Measurements from ENCODE around the gene ALKBH7.

Gene ALKBH7

DNA sequence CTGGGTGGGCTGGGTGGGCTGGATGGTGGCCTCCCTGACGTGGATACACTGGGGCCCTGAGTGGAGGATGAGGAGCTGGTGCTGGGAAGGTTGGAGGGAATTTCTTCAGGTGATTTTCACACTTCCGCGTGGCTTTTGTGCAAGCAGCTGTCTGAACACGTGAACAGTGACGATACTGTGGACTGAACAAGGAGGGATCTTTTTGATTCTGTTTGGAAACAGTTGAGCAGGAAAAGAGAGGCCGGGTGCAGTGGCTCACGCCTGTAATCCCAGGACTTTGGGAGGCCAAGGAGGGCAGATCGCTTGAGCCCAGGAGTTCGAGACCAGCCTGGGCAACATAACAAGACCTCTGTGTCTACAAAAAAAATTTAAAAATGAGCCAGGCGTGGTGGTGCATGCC, 29.5 kb downstream of the ALKBH7 start:
- no peak for DNase-seq

GRCh38 chr19:6402837-6403608, 30.4 kb downstream of the ALKBH7 start:
- DNase-seq, result peak; percentile 22

GRCh38 chr19:6406401-6406800, 33.8 kb downstream of the ALKBH7 start:
- no peak for DNase-seq

DNA sequence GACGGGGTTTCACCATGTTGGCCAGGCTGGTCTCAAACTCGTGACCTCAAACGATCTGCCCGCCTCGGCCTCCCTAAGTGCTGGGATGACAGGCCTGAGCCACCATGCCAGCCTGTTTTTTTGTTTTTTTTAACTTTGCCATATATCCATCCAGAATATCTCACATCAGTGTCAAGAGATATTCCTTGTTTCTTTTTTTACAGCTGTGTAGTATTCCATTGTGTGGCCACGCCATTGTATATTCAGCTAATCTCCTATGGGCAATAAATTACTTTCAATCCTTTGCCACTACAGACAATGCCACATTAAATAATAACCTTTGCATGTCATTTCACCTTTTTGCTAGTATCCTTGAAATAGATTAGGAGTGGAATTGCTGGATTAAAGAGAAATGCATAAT, 36.8 kb downstream of the ALKBH7 start:
- DNase-seq, result no peak

DNA sequence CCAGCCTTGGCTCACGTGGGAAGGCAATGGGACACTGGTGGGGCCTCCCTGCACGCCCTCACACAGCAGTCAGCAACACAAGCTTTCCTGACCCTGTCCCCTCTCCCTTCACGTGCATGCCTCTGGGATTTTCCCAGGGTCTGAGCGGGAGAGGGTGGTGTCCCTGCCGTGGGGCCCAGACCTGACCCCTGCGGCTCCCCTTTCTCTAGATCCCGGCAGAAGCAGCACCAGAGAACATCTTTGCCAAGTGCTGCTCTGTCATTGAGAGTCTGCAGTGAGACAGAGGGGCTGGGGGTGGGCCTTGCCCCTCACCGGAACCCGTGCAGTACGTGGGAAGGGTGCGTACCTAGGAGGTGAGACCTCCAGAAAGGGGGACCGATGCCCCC, 39.5 kb downstream of the ALKBH7 start:
- DNase-seq, result no peak

GRCh38 chr19:6412447-6413091, 40.0 kb downstream of the ALKBH7 start:
- DNase-seq, result peak; percentile 29

- no peak for DNase-seq
These were observed 40.7 kb downstream of the ALKBH7 start for GRCh38 chr19:6413291-6413690.

DNA sequence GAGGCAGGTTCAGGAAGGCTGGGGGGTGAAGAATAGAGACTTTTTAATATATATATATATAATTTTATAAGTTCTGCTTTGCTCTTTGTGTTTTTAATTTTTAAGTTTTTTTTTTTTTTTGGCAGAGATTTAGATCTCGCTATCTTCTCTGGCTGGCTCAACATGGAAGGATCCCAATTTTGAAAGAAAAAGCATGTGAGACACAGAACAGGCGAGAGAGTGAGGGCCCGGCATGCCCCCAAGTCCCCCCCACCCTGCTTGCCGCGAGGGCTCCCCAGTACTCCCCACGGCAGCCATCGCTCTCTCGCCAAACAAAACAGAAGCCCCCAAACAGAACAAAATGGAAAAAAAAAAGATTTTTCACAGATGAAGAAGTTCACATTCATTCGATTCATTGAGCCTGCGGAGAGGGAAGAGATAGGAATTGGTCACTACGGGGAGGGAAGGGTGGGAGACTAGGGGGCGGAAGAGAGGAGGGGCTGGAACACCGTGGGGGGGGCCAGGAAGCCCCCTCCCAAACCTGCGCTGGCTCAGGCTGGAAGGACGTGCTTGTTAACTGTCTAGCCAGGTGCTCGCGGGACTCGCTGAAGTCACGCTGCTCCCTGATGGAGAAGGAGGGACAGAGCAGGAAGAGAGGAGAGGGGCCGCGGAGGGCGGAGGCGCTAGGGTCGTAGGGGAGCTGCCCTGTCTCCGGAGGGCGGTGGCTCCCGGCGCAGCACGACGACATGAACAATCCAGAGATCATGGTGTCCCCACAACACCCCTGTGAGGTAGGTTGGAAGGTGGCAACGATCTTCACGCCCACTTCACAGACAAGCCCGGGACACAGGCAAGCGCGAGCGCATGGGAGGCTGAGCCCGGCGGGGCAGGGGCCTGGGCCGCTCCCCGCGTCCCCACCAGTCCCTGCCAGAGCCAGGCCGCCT, 41.4 kb downstream of the ALKBH7 start:
- no peak for DNase-seq

DNA sequence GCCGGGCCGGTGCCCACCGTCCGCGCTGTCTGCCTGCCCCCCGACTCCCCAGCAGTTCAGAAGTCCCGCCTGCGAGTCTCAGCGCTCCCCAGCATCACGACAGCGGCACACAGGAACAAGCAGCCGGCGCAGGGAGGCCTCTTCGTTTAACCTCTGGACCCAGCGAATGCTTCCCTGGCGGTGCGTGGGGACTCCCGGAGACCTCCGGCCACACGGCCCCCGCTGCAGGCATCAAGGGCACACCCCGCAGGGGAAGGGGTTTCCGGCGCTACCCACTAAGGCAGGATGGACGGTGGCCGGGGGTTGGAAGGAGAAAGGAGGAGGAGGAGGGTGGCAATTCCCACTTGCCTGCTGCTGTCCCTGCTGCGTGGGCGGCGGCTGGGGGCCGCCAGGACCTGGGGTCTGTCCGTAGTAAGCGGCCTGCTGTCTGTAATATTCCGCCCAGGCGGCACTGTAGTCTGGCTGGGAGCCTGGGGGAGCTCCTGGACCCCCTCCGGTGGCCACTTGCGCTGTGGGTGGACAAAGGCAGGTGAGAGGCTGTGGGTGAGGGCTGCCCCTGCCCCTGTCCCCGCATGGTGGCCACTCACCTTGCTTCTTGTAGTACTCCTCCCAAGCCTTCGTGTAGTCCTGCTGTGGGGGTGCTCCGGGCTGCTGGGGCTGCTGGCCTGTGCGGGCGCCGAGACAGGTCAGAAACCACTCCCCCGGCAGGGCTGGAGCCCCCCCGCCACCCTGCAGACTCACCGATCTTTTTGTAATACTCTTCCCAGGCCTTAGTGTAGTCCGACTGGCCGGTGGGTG, 42.4 kb downstream of the ALKBH7 start:
- DNase-seq, result no peak

DNA sequence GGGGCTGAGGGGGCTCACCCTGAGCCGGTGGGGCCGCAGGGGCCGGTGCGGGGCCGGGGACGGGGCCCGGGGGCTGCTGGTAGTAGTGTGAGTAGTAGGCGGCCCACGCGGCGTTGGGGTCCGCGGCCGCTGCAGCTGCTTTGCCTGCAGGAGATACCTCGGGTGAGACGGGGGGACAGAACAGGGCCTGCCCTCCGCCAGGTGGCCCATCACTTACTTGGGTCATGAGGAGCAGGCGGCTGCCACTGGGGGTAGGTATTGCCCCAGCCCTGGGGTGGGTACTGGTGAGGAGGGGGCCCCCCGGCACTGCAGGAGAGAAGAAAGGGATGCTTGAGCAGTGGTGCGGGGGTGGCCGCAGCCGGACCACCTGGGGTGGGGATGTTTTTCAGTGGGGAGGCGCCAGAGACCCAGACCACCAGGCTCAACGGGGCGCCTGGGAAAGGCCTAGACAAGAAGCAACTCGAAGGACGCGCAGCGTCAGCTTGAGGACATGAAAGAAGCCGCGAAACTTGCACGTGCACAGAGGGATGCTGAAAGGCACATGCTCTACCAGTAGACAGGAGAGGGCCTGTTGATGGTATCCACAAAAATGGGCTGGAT, 43.1 kb downstream of the ALKBH7 start:
- no peak for DNase-seq

DNA sequence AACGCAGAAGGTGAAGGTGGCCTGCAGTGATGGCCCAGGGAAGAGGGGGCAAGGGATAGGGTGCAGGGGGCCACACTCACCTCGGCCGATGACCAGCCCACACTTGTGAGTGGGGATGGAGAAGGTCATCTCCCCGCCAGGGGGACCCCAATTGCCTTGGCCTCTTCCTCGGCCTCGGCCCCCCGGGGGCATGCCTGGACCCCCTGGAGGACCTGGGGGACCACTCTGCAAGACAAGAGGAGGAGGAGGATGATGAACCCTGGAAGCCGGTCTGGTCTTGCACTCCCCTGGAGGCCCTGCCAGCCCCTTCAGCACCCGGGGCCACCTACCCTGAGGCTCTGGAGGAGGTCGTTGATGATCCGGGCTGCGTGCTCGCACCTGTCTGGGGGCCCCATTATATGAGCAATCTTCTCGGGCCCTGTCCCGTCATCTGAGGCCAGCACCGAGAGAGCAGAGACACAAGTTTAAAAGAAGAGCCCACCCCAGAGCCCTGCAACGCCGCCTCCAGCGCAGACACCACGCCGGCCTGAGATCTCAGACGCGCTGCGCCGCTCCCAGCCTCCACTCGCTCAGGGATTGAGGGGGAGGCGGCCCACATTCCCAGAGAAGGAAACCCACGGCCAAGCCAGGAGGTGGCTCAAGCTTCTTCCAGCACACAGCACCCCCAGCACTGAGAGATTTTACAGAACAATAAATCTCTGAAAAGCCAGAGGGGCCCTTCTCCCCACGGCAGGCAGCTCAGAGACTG, 44.2 kb downstream of the ALKBH7 start:
- DNase-seq, result no peak

DNA sequence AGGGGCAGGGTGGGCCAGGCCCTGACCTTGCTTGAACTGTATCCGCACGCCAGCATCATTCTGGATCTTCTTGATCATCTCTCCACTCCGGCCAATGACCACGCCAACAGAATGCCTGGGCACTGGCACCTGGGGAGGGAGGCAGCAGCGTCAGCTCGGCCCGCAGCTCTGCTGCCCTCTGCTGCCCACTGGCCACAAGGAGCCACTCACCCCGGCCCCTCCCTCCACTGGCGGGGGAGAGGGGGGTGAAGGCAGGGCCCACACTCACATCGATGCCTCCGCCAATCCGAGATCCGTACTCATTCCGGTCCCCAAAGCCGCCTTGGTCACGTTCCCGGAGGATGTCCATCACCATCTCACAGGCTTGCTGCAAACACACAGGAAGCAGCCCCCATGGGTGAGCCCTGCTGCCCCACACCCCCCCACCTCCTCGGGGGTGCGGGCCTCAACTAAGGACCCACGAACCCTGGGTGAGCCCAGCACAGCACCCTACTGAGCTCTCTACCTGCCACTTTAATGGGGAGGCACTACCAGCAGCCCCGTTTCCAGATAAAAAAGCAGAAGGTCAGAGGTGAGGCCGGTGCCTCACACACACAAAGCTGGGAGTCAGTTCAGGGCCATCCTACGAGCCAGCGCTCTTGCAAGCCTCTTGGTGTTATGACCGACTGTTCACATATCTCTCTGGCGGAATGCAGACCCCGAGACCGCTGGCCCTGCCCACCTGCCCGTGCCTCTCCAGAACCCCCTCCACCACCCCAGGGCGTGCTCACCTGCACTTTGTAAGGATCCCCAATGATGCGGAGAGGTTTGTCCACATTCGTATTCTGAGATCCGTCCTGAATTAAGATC, 45.3 kb downstream of the ALKBH7 start:
- DNase-seq, result no peak

DNA sequence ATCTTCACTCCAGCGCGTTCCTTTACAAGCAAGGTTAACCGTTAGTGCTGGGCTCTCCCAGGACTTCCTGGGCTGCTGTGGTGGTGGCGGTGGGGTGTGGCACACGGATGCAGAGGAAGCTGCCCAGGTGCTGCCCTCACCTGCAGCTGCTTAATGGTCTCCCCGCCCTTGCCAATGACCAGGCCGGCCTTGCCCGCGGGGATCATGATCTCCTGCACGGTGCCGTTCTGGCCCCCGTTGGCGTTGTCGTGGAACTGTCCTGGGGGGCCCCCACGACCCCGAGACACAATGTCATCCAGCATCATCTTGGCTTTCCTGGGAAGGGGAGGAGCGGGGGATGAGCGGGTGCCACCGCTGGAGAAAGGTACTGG, 46.0 kb downstream of the ALKBH7 start:
- no peak for DNase-seq

DNA sequence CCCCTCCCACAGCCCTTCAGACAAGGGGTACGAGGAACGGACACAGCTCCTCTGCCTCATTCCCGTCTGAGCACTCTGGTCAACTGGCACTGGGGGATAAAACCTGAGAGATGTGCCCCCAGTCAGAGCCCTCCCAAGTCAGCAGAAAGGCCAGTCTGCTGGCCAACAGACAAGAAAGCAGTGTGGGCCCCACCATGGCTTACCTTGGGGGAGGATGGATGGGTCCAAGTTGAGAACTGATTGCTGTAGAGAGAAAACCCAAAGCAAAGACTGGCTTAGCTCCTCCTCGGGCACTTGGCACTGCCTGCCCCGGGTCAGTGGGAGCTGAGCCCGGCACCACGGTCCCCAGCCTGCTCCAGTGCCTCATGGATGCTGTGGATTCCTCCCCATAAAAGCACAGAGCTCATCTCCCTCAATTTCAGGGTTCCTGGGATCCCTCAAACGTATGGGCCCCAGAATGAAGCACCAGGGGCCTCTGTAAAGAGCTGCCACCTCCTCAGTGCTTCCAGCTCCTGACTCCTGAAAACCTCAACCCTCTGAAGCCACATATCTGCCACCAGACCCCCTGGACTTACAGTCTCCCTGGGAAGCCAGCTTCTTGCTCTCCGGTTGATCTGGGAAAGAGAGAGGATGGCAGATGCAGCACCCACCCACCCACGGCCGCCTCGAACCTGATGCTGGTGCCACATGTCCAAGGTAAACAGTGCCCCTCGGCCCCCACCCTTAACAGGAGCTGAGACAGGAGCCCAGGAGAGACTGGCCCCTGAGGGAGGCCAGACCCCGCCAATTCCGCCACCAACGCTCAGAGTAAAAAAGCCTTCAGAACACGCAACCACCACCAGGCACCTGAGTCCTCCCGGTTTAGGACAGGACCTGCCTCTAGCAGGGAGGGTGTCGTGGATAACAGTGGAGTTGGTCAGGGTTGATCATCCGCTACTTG, 48.8 kb downstream of the ALKBH7 start:
- no peak for DNase-seq

DNA sequence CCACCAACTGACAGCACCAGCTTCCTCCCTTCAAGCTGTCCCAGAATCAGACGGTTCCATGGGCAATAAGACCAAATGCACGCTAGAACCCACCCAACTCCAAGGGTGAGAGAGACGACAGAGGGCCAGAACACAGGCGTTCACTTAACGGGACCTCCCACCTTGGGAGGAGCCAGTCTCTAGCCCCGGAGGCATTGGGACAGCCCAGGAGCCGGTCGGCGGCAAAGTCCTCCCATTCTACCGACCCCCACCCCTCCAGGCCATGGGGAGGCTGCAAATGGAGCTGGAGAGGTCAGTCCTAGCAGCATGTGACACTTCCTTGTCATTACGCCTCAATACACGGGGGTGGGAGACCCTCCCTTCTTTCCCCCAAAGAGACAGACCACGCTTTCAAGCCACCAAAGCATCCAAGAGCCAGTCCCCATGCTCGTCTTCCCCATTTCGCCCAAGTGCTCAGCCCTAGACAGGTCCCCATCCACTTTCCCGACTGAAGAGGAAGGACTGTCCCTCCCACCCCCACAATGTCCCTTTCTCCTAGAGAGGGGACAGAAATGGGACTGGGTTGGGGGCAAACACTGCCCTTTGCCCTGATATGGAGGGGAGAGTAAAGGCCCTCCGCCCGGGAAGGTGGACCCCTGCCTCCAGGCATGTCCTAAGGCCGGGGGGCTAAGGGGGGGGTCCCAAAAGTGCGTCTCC, 51.1 kb downstream of the ALKBH7 start:
- DNase-seq, result peak; percentile 70

- DNase-seq, result peak; percentile 13
These were observed 51.8 kb downstream of the ALKBH7 start, which contains the start of gene KHSRP for GRCh38 chr19:6424195-6424938. Gene KHSRP (minus strand): TSS chr19:6424811. CDS start chr19:6424701, 110 bp downstream.
